A549 treated with dexamethasone at 1 μM for 4 hours (cell line): ENCODE measurements around the gene SCARB1. TPM values are rescaled to one million over a fixed set of nuclear protein-coding genes. Genes with fewer than 3 reads are reported as not detected.

Experiments used
- total RNA-seq: library from RNA; stranded (reverse); fragments of 200-300 nt; extraction: Qiagen RNA extraction; gene quantifications from 5 replicates; pipeline ENCODE4 v1.2.3, GENCODE V29; 2022

SCARB1 gene
- total RNA-seq: 103 to 168 TPM (median 153 TPM) in 5 replicates

GRCh38 chr12:124863416-124864325 lies at the start of gene SCARB1:
Gene SCARB1 (minus strand): TSS chr12:124863864. CDS start chr12:124863720, 144 bp downstream.

Other genes with a start within 250 kb of the SCARB1 start
- gene UBC, start 50.8 kb upstream of the SCARB1 start, total RNA-seq: 1,334 to 1,570 TPM (median 1,405 TPM) in 5 replicates
- 30.5 to 41.2 TPM (median 39.9 TPM) in 5 replicates for gene DHX37, start 125.3 kb upstream of the SCARB1 start, total RNA-seq
- gene BRI3BP, start 129.8 kb upstream of the SCARB1 start, total RNA-seq: 15.5 to 23.3 TPM (median 21.5 TPM) in 5 replicates
- gene AACS, start 201.6 kb upstream of the SCARB1 start, total RNA-seq: 17.8 to 22.8 TPM (median 21.2 TPM) in 5 replicates